PFSK-1 (cell line): ENCODE data around the gene KRT37.

ENCODE experiments used
- POLR2AphosphoS5 ChIP-seq: IDR thresholded peaks from 2 replicates; pipeline ENCODE4 v1.6.1; 2012; ENCODE audit warnings: low read depth, mild to moderate bottlenecking, control low read depth, low read length, moderate library complexity
- SIN3A ChIP-seq: IDR thresholded peaks from 2 replicates; pipeline ENCODE4 v1.6.1; 2012; ENCODE audit warnings: mild to moderate bottlenecking, low read length, moderate library complexity, borderline replicate concordance; ENCODE audit not compliant: insufficient read depth
- TAF1 ChIP-seq: IDR thresholded peaks from 2 replicates; pipeline ENCODE4 v1.6.1; 2012; ENCODE audit warnings: low read length, control low read depth, borderline replicate concordance; ENCODE audit not compliant: insufficient read depth
- TF ChIP-seq, protein P1 (sequence below), 2 experiments: IDR thresholded peaks; 2 replicates each; pipeline versions ENCODE4 v1.6.1 to v1.8.0; 2011 to 2012; ENCODE audit warnings: low read depth in 2 of 2, low read length in 2 of 2, control low read depth in 1 of 2, inconsistent platforms in 1 of 2, mild to moderate bottlenecking in 1 of 2, moderate library complexity in 1 of 2; ENCODE audit not compliant: insufficient read depth in 1 of 2

DNA sequence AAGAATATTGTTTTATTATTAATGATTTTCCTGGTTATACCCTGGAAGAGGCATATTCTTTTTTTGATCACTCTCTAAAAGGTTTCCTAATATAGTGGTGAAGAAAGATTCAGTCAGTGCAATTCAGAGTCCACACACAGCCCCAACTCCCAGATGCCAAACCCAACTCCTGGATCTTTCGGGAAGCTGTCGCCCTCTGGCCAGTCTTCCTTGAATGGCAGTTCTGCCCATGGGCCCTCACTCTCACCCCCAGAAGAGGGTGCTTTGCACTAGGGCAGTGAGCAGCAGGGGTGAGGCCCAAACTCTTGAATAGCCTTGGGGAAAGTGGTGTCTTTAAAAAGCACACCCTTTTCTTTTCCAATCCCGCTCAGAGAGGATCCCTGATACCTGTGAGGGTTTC is 31.8 kb upstream of the KRT37 start:
- TF ChIP-seq, protein P1, sequence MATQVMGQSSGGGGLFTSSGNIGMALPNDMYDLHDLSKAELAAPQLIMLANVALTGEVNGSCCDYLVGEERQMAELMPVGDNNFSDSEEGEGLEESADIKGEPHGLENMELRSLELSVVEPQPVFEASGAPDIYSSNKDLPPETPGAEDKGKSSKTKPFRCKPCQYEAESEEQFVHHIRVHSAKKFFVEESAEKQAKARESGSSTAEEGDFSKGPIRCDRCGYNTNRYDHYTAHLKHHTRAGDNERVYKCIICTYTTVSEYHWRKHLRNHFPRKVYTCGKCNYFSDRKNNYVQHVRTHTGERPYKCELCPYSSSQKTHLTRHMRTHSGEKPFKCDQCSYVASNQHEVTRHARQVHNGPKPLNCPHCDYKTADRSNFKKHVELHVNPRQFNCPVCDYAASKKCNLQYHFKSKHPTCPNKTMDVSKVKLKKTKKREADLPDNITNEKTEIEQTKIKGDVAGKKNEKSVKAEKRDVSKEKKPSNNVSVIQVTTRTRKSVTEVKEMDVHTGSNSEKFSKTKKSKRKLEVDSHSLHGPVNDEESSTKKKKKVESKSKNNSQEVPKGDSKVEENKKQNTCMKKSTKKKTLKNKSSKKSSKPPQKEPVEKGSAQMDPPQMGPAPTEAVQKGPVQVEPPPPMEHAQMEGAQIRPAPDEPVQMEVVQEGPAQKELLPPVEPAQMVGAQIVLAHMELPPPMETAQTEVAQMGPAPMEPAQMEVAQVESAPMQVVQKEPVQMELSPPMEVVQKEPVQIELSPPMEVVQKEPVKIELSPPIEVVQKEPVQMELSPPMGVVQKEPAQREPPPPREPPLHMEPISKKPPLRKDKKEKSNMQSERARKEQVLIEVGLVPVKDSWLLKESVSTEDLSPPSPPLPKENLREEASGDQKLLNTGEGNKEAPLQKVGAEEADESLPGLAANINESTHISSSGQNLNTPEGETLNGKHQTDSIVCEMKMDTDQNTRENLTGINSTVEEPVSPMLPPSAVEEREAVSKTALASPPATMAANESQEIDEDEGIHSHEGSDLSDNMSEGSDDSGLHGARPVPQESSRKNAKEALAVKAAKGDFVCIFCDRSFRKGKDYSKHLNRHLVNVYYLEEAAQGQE (IDR thresholded peaks at IDR 0.05; ENCODE audit: insufficient read depth in 1 of 2, low read depth in 2 of 2, low read length in 2 of 2): no peak
- TF ChIP-seq SIN3A (no peak), POLR2AphosphoS5 (no peak), TAF1 (no peak)
